Stimulated activated CD8-positive, alpha-beta memory T cell treated with anti-CD3 and anti-CD28 coated beads, Interleukin-7, amount 100 ng/mL, for 48 hours (primary cell): ENCODE measurements around the gene MEX3D.
A peak's percentile ranks its signal among the peaks of the same experiment; 100 is the strongest.

ENCODE experiments used
- DNase-seq, 2 donors: peaks; one replicate each; pipeline ENCODE4 v3.0.0-alpha.2; 2020; ENCODE audit warnings: low read depth in 1 of 2; ENCODE audit errors: extremely low read depth in 1 of 2

MEX3D gene

GRCh38 chr19:1598777-1599459 is 30.8 kb upstream of the MEX3D start:
- no peak for DNase-seq

GRCh38 chr19:1593501-1593772 is 25.3 kb upstream of the MEX3D start:
- DNase-seq, result no peak

GRCh38 chr19:1592755-1593500 is 24.8 kb upstream of the MEX3D start, which contains the start of gene MBD3:
Gene MBD3 (minus strand): TSS chr19:1592865. CDS start chr19:1592631, 234 bp downstream.
- DNase-seq, result peak; percentile 81

- DNase-seq, result peak; percentile 65 to 73
Observed at GRCh38 chr19:1592024-1592754, 24.1 kb upstream of the MEX3D start.

GRCh38 chr19:1591421-1592023 is 23.4 kb upstream of the MEX3D start:
- no peak for DNase-seq

GRCh38 chr19:1590641-1591397 is 22.7 kb upstream of the MEX3D start:
- DNase-seq, result no peak

- DNase-seq, result no peak
Observed at GRCh38 chr19:1587872-1588271, 19.7 kb upstream of the MEX3D start.

- DNase-seq, result no peak
Observed at GRCh38 chr19:1585243-1585580, 17.1 kb upstream of the MEX3D start.

- DNase-seq, result no peak
Observed at GRCh38 chr19:1584500-1585242, 16.5 kb upstream of the MEX3D start.

GRCh38 chr19:1582201-1582600 is 14.1 kb upstream of the MEX3D start:
- no peak for DNase-seq

GRCh38 chr19:1580957-1581356 is 12.8 kb upstream of the MEX3D start:
- no peak for DNase-seq

GRCh38 chr19:1580382-1580781 is 12.3 kb upstream of the MEX3D start:
- DNase-seq, result no peak

- DNase-seq, result no peak
Observed at GRCh38 chr19:1579222-1579621, 11.1 kb upstream of the MEX3D start.

GRCh38 chr19:1577929-1578618 is 9.9 kb upstream of the MEX3D start:
- no peak for DNase-seq

GRCh38 chr19:1577090-1577928 is 9.2 kb upstream of the MEX3D start:
- no peak for DNase-seq

GRCh38 chr19:1576242-1577089 is 8.3 kb upstream of the MEX3D start:
- no peak for DNase-seq

GRCh38 chr19:1575323-1576241 is 7.5 kb upstream of the MEX3D start:
- DNase-seq, result no peak
